Measurements from ENCODE around the gene MRPS9.

GRCh38 chr2:105055613-105056012 lies 17.7 kb downstream of the MRPS9 start:
- TF ChIP-seq CTCF (IDR thresholded peaks at IDR 0.05) (no peak), POLR2A (IDR thresholded peaks at IDR 0.05) (no peak)

All from vagina (tissue), 2 donors.